Activated CD8-positive, alpha-beta memory T cell treated with anti-CD3 and anti-CD28 coated beads for 4 hours (primary cell): Measurements from ENCODE around the gene SPRR2B.
"Not testable (repeated sequence)": the region's sequence is repeated elsewhere in the genome, so short reads cannot be mapped to it uniquely, and the experiment has no call there.

Experiments
- DNase-seq, 2 donors: peaks; one replicate each; pipeline ENCODE4 v3.0.0-alpha.2; 2020; ENCODE audit warnings: low read depth in 2 of 2

The SPRR2B gene

DNA sequence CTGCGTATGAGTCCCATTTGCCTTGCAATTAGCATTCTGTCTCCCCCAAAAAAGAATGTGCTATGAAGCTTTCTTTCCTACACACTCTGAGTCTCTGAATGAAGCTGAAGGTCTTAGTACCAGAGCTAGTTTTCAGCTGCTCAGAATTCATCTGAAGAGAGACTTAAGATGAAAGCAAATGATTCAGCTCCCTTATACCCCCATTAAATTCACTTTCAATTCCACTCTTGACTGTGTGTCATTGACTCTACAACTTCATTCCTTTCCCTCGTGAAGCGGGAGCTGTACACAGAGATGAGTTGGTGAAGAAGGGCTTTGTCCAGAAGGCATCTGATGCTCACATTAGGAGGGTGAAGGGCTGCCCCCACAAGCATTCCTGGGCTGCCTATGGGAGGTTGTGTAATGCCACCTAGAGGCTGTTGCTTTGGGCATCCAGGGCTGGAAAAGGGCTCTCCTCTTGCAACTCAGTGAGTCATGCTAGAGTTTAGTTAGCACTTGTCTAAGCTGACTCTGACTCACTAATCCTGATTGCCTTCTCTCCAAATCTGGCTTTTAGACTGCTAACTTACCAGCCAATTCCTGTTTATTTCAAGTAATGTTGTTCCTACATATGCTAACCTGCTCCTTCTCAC is 38.6 kb downstream of the SPRR2B start:
- DNase-seq, result no peak

DNA sequence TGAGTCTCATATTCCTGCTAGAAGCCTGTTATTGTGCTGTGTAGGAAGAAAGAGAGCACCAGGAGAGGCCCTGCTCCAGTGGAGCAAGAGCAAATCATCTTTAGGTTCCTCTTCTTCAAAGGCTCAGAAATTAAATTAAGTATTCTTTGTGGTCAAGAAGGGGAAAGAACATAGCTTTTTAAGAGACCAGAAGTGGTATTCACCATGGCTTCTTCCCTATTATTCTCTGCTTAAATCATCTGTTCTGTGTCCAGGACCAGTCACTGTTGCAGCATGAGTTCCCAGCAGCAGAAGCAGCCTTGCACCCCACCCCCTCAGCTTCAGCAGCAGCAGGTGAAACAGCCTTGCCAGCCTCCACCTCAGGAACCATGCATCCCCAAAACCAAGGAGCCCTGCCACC is 39.3 kb downstream of the SPRR2B start:
- DNase-seq, result no peak

DNA sequence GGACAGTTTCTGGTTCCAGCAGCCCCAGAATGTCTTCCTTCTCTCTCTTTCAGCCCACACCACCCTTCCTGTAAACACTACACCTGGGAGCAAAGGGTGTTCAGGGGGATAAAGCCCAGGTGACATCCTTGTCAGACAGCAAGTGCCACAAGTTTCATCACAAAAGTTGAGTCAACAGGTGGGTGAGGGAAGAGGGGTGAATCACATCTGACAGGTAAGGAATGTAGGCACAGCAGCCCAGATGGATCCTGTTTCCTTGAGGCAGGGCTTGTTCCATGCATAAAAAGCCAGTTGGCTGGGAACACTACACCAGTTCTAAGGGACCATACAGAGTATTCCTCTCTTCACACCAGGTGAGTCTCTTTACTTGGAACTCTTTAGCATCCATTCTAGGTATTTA is 40.5 kb downstream of the SPRR2B start, which contains the start of gene SPRR1B:
TSS of gene SPRR1B (plus strand) at position 309 of the 400 bp plus-strand sequence. CDS start 1,143 bp downstream, outside the sequence.
- no peak for DNase-seq

- DNase-seq, result no peak
Observed at GRCh38 chr1:153028766-153029165, 42.6 kb downstream of the SPRR2B start.

DNA sequence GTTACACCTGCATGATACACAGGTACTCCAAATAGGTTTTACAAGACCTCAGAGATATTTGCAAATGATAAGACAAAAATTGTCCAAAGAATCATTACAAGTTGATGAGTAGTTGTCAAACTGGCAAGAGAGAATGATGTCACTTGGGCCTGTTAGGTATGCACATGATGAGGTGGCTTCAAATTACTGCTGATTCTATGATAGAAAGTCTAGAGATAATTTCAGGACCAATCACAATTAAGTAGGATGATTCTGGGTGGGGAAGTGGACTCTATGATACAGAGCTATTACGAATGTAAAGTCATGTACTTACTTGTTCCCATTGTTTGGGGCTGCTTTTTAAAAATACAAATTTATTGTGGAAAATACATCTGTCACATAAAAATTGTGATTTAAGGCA is 45.6 kb downstream of the SPRR2B start:
- no peak for DNase-seq

DNA sequence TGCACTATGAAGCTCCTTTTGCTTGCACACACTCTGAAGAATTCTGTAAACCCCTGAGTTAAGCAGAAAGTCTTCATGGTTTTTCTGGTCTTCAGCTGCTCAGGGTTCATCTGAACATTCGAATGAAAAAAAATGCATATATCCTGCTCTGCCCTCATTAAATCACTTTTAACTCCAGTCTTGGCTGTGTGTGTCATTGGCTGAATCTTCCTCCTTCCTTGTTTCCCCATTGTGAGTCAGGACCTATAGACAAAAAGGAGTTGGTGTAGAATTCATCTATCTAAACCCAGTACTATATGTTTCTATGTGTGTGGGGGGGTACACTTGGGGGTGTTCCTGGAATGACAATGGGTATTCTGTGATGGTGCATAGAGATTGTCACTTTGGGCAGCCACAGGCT is 47.0 kb downstream of the SPRR2B start:
- DNase-seq, result no peak

DNA sequence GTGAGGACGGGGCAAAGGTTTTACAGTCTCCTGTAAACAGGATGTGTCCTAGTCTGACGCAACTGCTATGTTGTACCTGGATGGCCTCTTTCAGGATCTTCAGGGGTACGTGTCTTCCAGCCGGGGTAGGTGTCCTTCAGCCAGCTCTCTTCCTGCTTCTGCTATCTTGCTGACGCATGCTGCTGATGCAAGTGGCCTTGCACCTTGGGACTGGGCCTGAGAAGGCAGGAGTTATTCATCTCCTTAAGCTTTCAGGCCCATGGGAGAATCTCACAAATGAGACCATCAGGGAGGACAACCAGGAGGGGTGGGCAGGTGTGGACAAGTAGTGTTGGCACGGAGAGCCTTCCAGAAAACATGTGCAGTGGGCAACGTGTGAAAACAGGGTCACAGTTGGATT is 48.3 kb downstream of the SPRR2B start:
- no peak for DNase-seq

DNA sequence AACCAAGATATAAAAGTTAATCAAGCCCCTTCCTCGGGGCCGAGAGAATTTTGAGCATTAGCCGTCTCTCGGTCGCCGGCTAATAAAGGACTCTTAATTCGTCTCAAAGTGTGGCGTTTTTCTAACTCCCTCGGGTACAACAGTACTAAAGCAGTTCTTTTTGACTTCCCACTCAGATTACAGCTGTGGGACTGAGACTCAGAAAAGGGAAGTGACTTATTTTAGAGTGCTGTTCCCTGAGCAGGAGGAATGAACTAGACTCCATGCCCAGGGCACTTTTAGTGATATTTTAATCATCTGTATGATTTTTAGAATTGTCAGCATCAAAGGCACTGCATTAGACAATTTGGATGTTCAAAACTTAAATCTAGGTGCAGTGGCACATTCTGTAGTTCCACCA is 49.1 kb downstream of the SPRR2B start:
- not testable (repeated sequence) for DNase-seq

- not testable (repeated sequence) for DNase-seq
Observed at GRCh38 chr1:153021829-153022228, 49.6 kb downstream of the SPRR2B start.
